ENCODE results near the gene EXOC6B. TPM values are rescaled to one million over a fixed set of nuclear protein-coding genes. Genes with fewer than 3 reads are reported as not detected.

Gene EXOC6B
- total RNA-seq, 1 experiment from 2014 or later, result 11.7 TPM

DNA sequence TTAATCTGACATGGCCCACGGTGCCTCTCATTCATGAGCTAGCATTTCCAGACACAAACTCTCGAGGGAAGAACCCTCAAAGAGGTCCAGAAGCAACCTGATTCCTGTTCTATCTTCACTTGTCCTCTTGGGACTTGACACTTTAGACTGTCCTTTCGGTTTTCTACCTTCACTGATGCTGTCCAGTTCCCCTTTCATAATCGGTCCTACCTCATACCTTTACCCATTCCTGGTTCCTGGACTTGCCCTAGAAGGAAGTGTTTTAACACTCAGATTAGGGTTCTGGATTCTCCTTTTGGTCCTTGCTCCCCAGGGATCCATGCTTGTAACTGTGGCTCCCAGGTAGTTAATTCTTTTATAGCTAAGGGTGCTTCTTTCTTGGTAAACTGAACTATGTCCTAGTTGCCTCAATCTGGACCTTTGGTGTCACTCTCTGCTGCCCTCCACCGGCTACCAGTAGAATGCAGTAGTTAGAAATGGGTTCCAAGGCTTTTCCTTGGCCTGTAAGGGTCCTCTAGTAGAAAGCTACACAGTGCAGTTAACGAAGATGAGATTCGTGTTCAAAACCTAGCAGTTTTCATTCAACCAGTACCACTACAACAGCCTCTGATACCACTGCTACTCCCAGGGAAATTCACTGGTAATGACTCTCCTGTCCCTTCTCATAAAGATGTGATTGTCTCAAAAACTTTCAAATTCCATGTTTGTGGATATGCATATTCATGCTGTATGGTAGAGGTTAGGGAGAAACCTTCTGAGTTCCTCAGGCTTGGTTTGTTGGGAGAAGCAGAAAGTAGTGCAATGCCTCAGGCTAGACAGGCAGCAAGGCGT lies 500.0 kb downstream of the EXOC6B start:
- peak; percentile 5 for DNase-seq
- Histone ChIP-seq H3K36me3 (no peaks in the 10 kb centered on the region), H3K4me3 (no peak overlapping the region), H3K27me3 (no peaks in the 10 kb centered on the region), H3K9me3 (no peaks in the 10 kb centered on the region)

DNA sequence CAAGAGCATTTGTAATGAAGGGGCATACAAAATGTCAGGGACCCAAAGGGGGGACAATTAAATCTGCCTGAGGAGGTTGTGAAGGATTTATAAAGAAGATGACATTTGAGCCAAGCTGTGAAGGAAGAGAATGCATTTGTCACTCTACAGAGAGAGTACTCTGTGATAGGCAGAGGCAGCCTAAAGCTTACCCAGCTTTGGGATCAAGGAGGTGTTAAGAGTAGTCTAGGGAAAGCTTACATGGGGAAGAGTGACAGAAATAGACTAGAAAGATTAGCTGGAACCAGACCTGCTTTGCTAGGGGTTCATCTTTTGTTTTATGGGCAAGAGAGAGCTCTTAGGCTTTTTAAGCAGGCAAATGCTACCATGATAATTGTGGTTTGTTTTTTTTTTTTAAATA lies 509.1 kb downstream of the EXOC6B start:
- H3K27me3 ChIP-seq, result no peaks in the 10 kb centered on the region
- H3K36me3 ChIP-seq, result no peaks in the 10 kb centered on the region
- no peak overlapping the region for H3K4me3 ChIP-seq

DNA sequence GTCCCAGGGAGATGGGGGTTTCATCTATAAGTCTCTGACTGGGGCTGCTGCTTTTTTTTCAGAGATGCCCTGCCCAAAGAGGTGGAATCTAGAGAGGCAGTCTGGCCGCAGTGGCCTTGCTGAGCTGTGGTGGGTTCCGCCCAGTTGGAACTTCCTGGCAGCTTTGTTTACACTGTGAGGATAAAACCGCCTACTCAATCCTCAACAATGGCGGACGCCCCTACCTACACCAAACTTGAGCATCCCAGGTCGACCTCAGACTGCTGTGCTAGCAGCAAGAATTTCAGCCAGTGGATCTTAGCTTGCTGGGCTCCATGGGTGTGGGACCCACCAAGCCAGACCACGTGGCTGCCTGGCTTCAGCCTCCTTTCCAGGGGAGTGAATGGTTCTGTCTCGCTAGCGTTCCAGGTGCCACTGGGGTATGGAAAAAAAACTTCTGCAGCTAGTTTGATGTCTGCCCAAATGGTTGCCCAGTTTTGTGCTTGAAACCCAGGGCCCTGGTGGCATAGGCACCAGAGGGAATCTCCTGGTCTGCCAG lies 525.6 kb downstream of the EXOC6B start:
- no peak for DNase-seq

More for the DNA sequence above, 509.1 kb downstream of the EXOC6B start:
- no peaks in the 10 kb centered on the region for H3K9me3 ChIP-seq
- DNase-seq, result no peak

DNA sequence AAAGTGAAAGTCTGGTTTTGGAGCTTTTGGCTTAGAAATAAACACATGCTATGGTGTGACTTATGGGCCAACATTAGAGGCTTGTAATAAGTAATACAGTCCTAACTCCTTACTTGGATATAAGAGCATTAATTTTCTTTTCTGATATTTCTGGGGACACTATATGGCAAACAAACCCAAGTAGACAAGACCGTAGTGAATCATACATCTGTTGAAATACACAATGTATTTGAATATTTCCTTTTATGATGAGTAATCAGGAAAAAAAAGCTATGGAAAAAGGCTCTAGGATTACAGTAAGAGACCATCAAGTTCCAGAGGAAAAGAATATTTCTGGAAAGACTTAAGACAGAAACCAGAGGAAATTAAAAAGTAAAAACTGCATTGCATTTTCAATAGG lies 532.2 kb downstream of the EXOC6B start:
- no peak overlapping the region for H3K4me3 ChIP-seq
- peaks cover 4% of the 10 kb centered on the region for H3K9me3 ChIP-seq
- H3K27me3 ChIP-seq, result no peaks in the 10 kb centered on the region
- DNase-seq, result no peak
- no peaks in the 10 kb centered on the region for H3K36me3 ChIP-seq

More for the DNA sequence above, 525.6 kb downstream of the EXOC6B start:
- H3K27me3 ChIP-seq, result no peaks in the 10 kb centered on the region
- H3K4me3 ChIP-seq, result no peak overlapping the region
- peaks cover 4% of the 10 kb centered on the region for H3K9me3 ChIP-seq
- H3K36me3 ChIP-seq, result no peaks in the 10 kb centered on the region

DNA sequence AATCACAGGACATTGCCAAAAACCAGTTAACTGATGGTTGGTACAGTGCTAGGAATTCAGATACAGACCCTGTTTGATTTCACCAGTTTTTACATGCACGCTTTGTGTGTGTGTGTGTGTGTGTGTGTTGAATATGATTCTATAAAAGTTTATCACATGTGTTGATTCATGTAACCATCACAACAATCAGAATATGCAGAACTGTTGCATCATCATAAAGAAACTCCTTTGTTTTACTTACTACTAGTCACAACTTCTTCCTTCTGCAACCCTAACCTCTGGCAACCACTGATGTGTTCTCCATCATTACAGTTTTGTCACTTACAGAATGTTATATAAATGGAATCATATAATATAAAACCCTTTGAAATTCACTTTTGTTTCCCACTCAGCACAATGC lies 533.4 kb downstream of the EXOC6B start:
- H3K27me3 ChIP-seq, result no peaks in the 10 kb centered on the region
- no peaks in the 10 kb centered on the region for H3K36me3 ChIP-seq
- H3K4me3 ChIP-seq, result no peak overlapping the region
- no peak for DNase-seq
- peaks cover 3% of the 10 kb centered on the region for H3K9me3 ChIP-seq

DNA sequence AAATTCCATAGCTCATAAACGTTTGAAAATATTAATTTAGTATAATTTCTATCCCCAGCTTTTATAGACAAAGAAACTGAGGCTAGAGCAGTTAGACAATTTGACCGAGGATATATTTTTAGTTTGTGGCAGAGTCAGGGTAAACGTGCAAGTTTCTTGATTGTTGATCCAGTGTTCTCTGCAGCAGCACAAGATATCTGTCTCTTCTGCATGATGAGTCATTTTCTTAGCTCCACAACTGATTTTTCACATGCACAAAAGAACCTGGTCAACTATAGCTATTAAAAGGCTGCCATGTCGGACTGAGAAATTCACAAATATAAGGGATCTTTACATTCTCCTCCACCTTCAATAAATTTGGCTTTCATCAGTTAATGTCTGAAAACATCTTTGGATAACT lies 534.8 kb downstream of the EXOC6B start:
- Histone ChIP-seq H3K9me3 (no peaks in the 10 kb centered on the region), H3K27me3 (no peaks in the 10 kb centered on the region), H3K4me3 (no peak overlapping the region), H3K36me3 (no peaks in the 10 kb centered on the region)
- no peak for DNase-seq

DNA sequence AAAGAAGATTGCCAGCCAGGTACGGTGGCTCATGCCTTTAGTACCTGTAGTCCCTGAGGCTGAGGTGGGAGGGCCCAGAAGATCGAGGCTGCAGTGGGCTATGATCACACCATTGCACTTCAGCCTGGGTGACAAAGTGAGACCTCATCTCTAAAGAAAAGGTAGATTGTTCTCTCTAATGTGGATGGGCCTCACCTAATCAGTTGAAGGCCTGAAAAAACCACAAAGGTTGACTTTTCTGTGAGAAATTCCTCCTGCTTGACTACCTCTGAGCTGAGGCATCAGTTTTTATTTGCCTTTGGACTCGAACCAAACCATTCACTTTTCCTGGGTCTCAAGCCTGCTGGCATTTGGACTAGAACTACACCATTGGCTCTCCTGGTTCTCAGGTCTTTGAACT lies 536.1 kb downstream of the EXOC6B start:
- no peaks in the 10 kb centered on the region for H3K36me3 ChIP-seq
- no peaks in the 10 kb centered on the region for H3K9me3 ChIP-seq
- no peaks in the 10 kb centered on the region for H3K27me3 ChIP-seq
- no peak overlapping the region for H3K4me3 ChIP-seq
- DNase-seq, result peak; percentile 27

DNA sequence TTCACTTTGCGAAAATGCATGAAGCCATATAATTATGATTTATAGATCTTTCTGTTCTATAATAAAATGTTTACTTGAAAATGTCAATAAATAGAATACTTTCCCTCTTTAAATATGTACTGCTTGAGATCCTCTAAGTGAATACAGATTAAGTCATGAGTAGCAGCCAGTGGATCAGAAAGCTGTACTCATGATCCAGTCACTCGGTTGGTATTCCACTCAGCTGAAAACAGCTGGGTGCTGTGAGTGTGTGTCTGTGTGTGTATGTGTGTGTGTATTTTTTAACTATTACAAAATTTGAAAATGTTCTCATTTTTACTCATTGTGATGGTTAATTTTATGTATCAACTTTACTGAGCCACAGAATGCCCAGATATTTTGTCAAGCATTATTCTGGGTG lies 536.5 kb downstream of the EXOC6B start:
- no peaks in the 10 kb centered on the region for H3K36me3 ChIP-seq
- H3K27me3 ChIP-seq, result no peaks in the 10 kb centered on the region
- H3K9me3 ChIP-seq, result no peaks in the 10 kb centered on the region
- DNase-seq, result peak; percentile 26
- H3K4me3 ChIP-seq, result no peak overlapping the region

DNA sequence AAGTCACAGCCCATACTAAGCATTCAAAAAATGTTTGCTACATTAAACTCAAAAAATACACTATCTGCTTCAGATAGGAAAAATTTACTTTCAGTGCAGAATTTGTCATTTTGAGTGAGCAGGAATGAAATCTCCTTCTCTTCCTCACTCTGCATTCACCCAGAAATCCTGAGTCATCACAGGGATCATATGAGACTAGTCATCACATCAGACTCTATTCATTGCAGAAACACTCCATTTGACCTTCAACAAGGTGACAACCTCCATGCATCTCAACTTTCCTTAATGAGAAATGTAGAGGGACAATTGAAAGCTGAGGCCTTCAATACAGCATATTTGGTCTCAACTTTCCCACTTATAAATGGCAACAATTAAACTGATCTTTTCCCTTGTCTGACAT lies 547.8 kb downstream of the EXOC6B start:
- no peak overlapping the region for H3K4me3 ChIP-seq
- H3K27me3 ChIP-seq, result no peaks in the 10 kb centered on the region
- DNase-seq, result no peak
- no peaks in the 10 kb centered on the region for H3K36me3 ChIP-seq
- H3K9me3 ChIP-seq, result no peaks in the 10 kb centered on the region

DNA sequence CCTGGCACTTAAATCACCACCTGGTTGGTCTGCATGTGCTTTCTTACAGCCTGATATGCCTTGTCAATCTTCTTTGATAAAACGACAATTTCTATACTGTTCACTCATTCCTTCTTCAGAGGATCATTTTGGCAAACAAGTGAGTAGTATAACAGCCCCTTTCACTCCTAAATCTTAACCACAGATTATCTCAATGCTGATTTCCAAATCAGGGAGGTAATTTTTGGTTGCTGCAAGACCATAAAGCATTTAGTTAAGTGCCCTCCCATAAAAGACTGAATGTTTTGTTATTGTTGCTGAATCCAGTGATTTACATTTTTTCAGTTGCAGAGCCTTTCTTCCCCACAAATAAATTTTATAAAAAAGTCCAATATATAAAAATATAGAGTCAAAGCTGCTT lies 549.0 kb downstream of the EXOC6B start:
- Histone ChIP-seq H3K36me3 (no peaks in the 10 kb centered on the region), H3K27me3 (no peaks in the 10 kb centered on the region), H3K4me3 (no peak overlapping the region), H3K9me3 (no peaks in the 10 kb centered on the region)
- DNase-seq, result no peak

DNA sequence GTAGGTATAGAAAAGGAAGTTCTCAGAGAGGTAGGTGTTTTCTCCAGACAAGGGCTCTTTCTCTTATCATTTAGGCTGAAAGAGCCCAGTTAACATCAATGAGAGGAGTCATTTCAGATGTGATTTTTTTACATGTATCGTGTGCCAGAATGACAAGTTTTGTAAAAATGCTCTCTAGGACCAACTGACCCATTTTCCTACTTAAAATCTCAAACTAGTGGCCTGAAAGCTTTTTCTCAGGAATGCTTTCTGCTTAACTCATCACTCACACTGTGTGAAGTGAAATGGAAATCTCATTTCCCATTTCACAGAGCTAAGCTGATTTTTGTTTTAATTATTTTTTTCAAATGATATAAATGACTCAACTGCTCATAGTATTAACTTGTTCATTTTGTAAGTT lies 549.5 kb downstream of the EXOC6B start:
- Histone ChIP-seq H3K36me3 (no peaks in the 10 kb centered on the region), H3K9me3 (no peaks in the 10 kb centered on the region), H3K4me3 (no peak overlapping the region), H3K27me3 (no peaks in the 10 kb centered on the region)
- no peak for DNase-seq

DNA sequence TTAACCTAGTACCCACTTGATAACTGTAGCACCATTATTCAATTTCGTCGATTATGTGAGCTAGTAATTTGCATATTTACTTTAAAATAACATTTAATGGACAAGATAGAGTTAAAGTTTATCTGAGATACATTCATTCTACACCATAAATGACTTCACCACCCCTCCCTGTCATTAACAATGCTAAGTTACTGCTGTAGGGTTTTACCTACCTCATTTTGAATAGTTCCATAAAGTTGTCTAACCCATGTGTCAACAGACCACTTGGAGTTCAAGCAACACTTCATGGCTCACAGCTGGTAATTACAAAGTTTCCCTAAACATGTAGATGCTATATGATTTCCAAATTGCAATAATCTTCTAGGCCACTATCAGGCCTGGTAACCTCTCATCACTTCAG lies 550.7 kb downstream of the EXOC6B start:
- no peaks in the 10 kb centered on the region for H3K9me3 ChIP-seq
- no peaks in the 10 kb centered on the region for H3K27me3 ChIP-seq
- H3K4me3 ChIP-seq, result no peak overlapping the region
- H3K36me3 ChIP-seq, result no peaks in the 10 kb centered on the region
- no peak for DNase-seq

DNA sequence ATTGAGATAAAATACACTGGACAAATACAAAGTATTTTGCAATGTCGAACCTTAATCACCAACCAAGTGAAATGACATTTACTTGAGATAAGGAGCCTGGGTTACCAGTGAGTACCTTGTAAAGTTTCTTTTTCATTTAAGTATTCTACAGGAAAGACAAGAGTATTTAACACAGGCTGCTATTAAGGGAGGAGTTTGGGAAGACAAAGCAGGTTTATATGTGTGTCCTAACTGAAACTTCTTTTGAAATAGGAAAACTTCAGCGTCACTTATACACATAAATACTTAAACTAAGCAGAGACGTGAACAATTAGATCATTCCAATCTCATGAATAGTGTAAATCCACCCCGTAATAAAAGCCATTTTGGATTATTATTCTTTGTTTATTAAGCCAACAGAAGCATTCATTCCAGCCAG lies 551.4 kb downstream of the EXOC6B start:
- no peak overlapping the region for H3K4me3 ChIP-seq
- H3K36me3 ChIP-seq, result no peaks in the 10 kb centered on the region
- DNase-seq, result no peak
- no peaks in the 10 kb centered on the region for H3K27me3 ChIP-seq
- H3K9me3 ChIP-seq, result no peaks in the 10 kb centered on the region

DNA sequence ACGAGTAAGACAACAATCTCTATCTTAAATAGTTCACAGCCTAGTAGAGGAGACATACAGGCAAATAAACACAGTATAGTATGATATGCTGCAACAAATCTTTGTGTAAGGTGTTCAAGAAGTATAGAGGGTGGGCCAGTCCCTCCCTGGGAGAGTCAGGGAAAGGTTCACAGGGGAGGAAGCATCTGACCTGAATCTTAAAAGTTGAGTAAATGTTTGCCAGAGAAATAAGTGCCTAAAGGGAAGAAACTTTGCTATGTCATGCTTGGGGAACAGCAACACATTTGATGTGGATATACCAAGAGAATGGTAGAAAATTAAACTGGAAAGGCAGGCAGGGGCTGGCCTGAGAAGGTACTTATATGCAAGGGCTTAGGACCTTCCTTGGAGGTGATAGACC lies 552.4 kb downstream of the EXOC6B start:
- no peak overlapping the region for H3K4me3 ChIP-seq
- H3K9me3 ChIP-seq, result no peaks in the 10 kb centered on the region
- H3K36me3 ChIP-seq, result no peaks in the 10 kb centered on the region
- H3K27me3 ChIP-seq, result no peaks in the 10 kb centered on the region
- DNase-seq, result no peak

DNA sequence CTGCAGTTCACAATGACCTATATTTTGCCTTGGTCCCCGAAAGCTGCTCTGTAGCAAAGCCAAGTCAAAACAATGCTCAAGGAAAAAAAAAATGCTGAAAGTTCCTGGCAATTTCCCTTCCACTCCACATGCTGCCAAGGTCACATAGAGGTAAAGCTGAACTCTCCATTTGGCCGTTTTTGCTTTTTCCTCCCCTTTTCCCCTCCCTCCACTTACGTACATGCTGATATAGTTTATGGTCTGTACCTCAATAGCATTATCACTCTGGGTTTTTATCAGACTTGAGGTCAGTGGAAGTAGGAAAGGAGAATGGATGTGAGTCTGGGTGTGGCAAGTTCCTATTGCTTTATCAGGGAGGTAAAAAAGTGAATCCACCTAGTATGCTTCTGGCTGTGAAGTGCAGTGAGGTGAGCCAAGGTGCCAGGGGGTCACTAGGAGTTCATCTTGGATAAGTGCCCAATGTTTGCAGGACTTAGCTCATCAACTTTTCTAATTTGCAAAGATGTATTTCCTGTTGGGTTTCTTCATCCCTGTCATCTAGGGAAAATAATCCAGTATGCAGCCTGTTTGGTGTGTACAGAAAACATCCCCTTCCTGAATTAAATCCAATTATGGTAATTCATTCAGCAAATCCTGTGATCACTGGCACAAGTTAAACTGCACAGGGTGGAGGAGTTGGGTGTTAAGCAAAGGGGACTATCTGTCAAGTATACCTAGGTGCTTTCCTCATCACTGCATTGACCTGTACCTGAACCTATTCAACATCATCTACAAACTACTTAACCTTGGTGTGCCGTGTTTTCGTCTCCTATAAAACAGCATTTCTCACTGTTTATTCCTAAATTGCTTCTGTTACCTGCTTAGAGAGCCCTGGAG lies 553.8 kb downstream of the EXOC6B start:
- Histone ChIP-seq H3K4me3 (no peak overlapping the region), H3K27me3 (no peaks in the 10 kb centered on the region), H3K9me3 (no peaks in the 10 kb centered on the region), H3K36me3 (no peaks in the 10 kb centered on the region)
- DNase-seq, result no peak

DNA sequence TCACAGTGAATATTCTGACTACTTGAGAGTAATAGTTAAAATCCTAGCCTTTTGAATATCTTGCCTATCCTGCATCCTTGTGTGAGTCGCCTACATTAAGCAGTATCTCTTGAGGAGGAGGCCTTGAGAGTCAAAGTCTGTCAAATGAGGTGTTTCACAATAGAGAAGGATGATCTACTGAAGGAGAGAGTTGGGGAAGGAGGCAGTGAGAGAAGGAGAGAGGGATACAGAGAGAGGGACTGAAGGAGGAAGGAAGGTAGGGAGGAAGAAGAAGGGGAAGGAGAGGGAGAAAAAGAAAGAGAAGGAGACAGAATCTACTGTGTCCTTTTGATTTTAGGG lies 554.6 kb downstream of the EXOC6B start:
- Histone ChIP-seq H3K36me3 (no peaks in the 10 kb centered on the region), H3K27me3 (no peaks in the 10 kb centered on the region), H3K4me3 (no peak overlapping the region), H3K9me3 (no peaks in the 10 kb centered on the region)
- DNase-seq, result no peak

DNA sequence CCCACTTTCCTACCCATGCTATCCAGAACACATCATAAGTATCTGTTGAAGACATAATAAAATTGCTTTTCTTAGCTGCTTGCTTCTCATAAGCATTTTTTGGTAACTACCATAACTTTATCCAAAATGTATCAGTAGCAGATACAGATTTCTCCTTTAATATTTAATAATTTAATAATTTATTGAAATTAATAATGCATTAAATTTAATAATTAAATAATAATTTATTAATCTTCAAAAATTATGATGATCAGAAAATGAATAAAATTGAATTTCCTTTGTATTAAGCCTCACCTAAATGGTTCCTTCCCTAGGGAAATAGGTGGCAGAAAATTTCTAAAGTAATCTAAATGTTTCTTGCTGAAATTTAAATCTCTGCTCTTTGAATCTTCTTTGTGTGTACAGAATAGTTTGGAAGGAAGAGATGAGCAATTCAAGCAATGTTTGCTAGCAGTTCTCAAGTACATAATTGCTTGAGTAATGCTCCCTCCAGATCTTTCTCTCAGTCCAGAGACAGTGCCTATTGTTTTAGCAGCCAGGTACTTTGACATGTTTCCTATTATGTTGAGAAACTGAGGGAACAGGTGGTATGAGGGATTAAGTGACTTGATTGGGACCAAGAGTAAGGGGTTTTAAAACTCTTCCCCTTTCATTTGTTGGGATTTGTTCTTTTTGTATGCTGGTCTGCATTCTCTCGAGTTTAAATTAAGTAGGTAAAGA lies 555.1 kb downstream of the EXOC6B start:
- H3K4me3 ChIP-seq, result no peak overlapping the region

More for the DNA sequence above, 555.1 kb downstream of the EXOC6B start:
- H3K9me3 ChIP-seq, result no peaks in the 10 kb centered on the region
- DNase-seq, result no peak
- H3K27me3 ChIP-seq, result no peaks in the 10 kb centered on the region
- H3K36me3 ChIP-seq, result no peaks in the 10 kb centered on the region
